Tibial nerve (tissue), 4 donors: ENCODE measurements around the gene SLC7A4. TPM values are rescaled to one million over a fixed set of nuclear protein-coding genes. Genes with fewer than 3 reads are reported as not detected.

Source experiments
- DNase-seq, 2 donors: peaks; one replicate each; pipeline ENCODE4 v3.0.0-alpha.2; 2019; ENCODE audit warnings: low spot score in 2 of 2
- H3K27ac ChIP-seq, 4 donors: fragments of 200-600 bp; sonication (generic) in 3 of 4; one replicate each; pipeline ENCODE4 v1.5.1; 2017 to 2019; ENCODE audit warnings: mild to moderate bottlenecking in 1 of 4
- H3K27me3 ChIP-seq, 2 donors: fragments of 200-600 bp; sonication (generic) in 1 of 2; one replicate each; pipeline versions ENCODE4 v1.5.1 to v1.6.0; 2017 to 2019
- H3K36me3 ChIP-seq, 3 donors: fragments of 200-600 bp; sonication (generic); one replicate each; pipeline ENCODE4 v1.5.1; 2018 to 2019
- H3K4me1 ChIP-seq, 4 donors: fragments of 200-600 bp; sonication (generic) in 3 of 4; one replicate each; pipeline ENCODE4 v1.5.1; 2017 to 2019
- H3K4me3 ChIP-seq, 4 donors: fragments of 200-600 bp; sonication (generic) in 3 of 4; one replicate each; pipeline ENCODE4 v1.5.1; 2017 to 2019; ENCODE audit warnings: mild to moderate bottlenecking in 1 of 4, moderate library complexity in 1 of 4
- H3K9me3 ChIP-seq, 4 donors: fragments of 200-600 bp; sonication (generic) in 3 of 4; one replicate each; pipeline ENCODE4 v1.5.1; 2017 to 2019
- EP300 ChIP-seq, 2 donors: sonication (generic); formaldehyde crosslinking; IDR thresholded peaks; one replicate each; pipeline ENCODE4 v1.6.1; 2017; ENCODE audit warnings: antibody characterized with exemption in 2 of 2, mild to moderate bottlenecking in 1 of 2
- POLR2A ChIP-seq, 2 donors: fragments of 450-650 bp; IDR thresholded peaks; one replicate each; pipeline ENCODE4 v1.6.1; 2017; ENCODE audit warnings: antibody characterized with exemption in 2 of 2, mild to moderate bottlenecking in 2 of 2, moderate library complexity in 2 of 2
- WGBS, 2 donors: methylation state at CpG; one replicate each; pipeline ENCODE4 v1.1.5; 2018; 5-methylcytosine and 5-hydroxymethylcytosine counted together
- total RNA-seq, 4 donors: library from RNA; depleted of rRNA; stranded (reverse); fragments of >200 nt; gene quantifications; one replicate each; pipeline ENCODE4 v1.1.0, GENCODE V29; 2016
- TF ChIP-seq, protein P1 (sequence below), 5 experiments: fragments of 200-600 bp in 3 of 5; fragments of 450-650 bp in 2 of 5; sonication (generic) in 3 of 5; IDR thresholded peaks; one replicate each; pipeline ENCODE4 v1.5.1; 2016 to 2019; ENCODE audit warnings: antibody characterized with exemption in 5 of 5, mild to moderate bottlenecking in 3 of 5, moderate library complexity in 2 of 5

SLC7A4 gene
- total RNA-seq, 4 donors from 2014 or later: 0.22 to 1.3 TPM; not detected in 2

DNA sequence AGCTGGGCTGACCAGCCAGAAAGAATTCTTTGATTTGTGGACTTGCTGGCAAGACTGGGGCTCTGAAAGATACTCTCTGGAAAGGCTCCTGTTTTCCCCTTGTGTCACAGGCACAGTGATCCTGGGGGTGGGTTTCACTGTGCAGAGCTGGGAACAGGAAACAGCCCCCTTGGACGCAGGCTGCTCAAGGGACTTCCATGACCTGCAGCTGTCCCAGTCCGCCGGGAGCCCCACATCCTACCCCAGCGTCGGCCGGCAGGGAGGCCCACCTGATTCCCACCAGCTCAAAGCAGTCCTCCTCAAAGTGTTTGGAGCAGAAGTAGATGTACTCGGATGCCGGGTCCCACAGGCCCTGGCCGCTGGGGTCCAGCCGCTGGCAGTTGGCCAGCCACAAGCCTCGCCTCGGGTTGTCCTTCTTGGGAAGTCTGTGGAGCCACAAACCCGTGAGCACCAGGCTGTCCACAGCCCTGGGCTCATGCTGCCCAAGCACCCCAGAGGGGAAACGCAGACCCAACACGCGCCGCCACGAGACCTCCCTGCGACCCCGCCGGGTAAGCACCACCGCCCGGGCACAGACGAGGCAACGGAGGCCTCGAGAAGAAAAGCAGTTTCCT is 31.3 kb downstream of the SLC7A4 start:
- Histone ChIP-seq H3K27me3 (no peaks in the 10 kb centered on the region), H3K27ac (peak overlapping the region; percentile 96 to 99 (median 98)), H3K36me3 (peaks cover 0 to 46% (median 9%) of the 10 kb centered on the region in 3 donors), H3K4me1 (peaks cover 0 to 42% (median 30%) of the 10 kb centered on the region in 4 donors), H3K9me3 (no peaks in the 10 kb centered on the region), H3K4me3 (peak overlapping the region; percentile 59 to 90 (median 84))
- TF ChIP-seq POLR2A (IDR thresholded peaks at IDR 0.05) (no peak), EP300 (IDR thresholded peaks at IDR 0.05) (no peak)
- TF ChIP-seq, protein P1, sequence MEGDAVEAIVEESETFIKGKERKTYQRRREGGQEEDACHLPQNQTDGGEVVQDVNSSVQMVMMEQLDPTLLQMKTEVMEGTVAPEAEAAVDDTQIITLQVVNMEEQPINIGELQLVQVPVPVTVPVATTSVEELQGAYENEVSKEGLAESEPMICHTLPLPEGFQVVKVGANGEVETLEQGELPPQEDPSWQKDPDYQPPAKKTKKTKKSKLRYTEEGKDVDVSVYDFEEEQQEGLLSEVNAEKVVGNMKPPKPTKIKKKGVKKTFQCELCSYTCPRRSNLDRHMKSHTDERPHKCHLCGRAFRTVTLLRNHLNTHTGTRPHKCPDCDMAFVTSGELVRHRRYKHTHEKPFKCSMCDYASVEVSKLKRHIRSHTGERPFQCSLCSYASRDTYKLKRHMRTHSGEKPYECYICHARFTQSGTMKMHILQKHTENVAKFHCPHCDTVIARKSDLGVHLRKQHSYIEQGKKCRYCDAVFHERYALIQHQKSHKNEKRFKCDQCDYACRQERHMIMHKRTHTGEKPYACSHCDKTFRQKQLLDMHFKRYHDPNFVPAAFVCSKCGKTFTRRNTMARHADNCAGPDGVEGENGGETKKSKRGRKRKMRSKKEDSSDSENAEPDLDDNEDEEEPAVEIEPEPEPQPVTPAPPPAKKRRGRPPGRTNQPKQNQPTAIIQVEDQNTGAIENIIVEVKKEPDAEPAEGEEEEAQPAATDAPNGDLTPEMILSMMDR (IDR thresholded peaks at IDR 0.05): no peak
- 0 to 1% methylated on average over 13 to 18 of the region's 26 CpGs for whole genome bisulfite sequencing, 2 donors
- DNase-seq: peak in 1 of 2 donors; percentile 29

DNA sequence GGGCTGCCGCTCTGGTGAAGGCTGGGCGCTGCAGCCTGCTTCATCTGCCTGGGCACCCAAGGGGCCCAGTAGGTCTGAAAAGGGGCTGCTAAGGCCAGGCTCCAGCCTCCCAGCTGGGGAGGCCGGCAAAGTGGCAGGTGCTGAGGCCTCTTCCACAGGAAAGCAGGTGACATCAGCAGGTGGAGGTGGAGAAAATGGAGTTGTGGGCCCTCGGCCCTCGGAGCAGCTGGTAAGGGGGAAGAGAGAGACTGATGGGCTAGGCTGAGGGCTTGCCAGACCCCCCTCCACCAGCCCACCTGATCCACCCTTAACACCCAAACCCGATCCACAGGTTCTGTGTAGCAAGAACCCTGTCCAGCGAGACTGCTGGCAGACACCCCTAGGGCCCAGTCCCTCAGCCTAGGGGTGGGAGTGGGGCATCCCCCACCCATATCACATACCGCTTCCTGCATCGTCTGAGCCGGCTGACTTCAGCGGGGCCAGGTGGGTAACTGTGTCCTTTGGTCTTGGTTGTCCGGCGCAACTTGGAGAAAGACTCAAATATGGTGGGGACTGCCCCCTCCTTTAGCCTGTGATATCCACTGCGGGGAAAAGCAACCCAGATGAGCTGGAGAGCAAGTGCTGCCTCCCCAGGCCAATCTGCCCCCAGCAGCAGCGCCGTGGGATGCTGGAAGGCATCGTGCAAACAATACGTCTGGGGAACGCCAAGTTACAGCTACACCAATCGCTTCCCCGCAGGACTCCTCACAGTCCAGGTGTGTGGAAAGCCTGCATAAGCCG is 32.0 kb downstream of the SLC7A4 start:
- no peak for DNase-seq
- Histone ChIP-seq H3K9me3 (no peaks in the 10 kb centered on the region), H3K36me3 (peaks cover 0 to 53% (median 9%) of the 10 kb centered on the region in 3 donors), H3K4me1 (peaks cover 0 to 42% (median 30%) of the 10 kb centered on the region in 4 donors), H3K4me3 (peak overlapping the region; percentile 59 to 90 (median 84)), H3K27me3 (no peaks in the 10 kb centered on the region), H3K27ac (peak overlapping the region in 3 of 4 donors; percentile 97 to 99 (median 99))
- 53 to 58% methylated on average over 21 of the region's 22 CpGs for WGBS, 2 donors
- no peak for TF ChIP-seq EP300 (IDR thresholded peaks at IDR 0.05)
- TF ChIP-seq, protein P1 (IDR thresholded peaks at IDR 0.05): no peak
- TF ChIP-seq POLR2A (IDR thresholded peaks at IDR 0.05): no peak

- TF ChIP-seq POLR2A (IDR thresholded peaks at IDR 0.05) (no peak), EP300 (IDR thresholded peaks at IDR 0.05) (no peak)
- TF ChIP-seq, protein P1 (IDR thresholded peaks at IDR 0.05): no peak
- H3K4me3 ChIP-seq: peak overlapping the region in 1 of 4 donors; percentile 84
- 92 to 97% methylated on average over 12 to 26 of the region's 27 CpGs for WGBS, 2 donors
- H3K36me3 ChIP-seq: peaks cover 0 to 61% (median 9%) of the 10 kb centered on the region in 3 donors
- H3K27ac ChIP-seq: peak overlapping the region in 1 of 4 donors; percentile 99
- no peaks in the 10 kb centered on the region for H3K27me3 ChIP-seq
- H3K9me3 ChIP-seq: no peaks in the 10 kb centered on the region
- DNase-seq: no peak
- peaks cover 0 to 42% (median 30%) of the 10 kb centered on the region in 4 donors for H3K4me1 ChIP-seq
Observed at GRCh38 chr22:20999350-21000206, 32.8 kb downstream of the SLC7A4 start.

- Histone ChIP-seq H3K4me1 (peaks cover 0 to 36% (median 25%) of the 10 kb centered on the region in 4 donors), H3K27me3 (no peaks in the 10 kb centered on the region), H3K4me3 (no peak overlapping the region), H3K36me3 (peaks cover 0 to 70% (median 9%) of the 10 kb centered on the region in 3 donors), H3K27ac (no peak overlapping the region), H3K9me3 (no peaks in the 10 kb centered on the region)
- WGBS, 2 donors: 55 to 70% methylated on average over 6 to 7 of the region's 7 CpGs
- TF ChIP-seq POLR2A (IDR thresholded peaks at IDR 0.05): no peak
- no peak for TF ChIP-seq EP300 (IDR thresholded peaks at IDR 0.05)
- TF ChIP-seq, protein P1 (IDR thresholded peaks at IDR 0.05): no peak
- no peak for DNase-seq
Observed at GRCh38 chr22:20998411-20999336, 33.7 kb downstream of the SLC7A4 start.
